ENCODE measurements around the gene MIOX. TPM values are rescaled to one million over a fixed set of nuclear protein-coding genes. Genes with fewer than 3 reads are reported as not detected.

The MIOX gene
- total RNA-seq, 4 donors from 2014 or later = not detected

DNA sequence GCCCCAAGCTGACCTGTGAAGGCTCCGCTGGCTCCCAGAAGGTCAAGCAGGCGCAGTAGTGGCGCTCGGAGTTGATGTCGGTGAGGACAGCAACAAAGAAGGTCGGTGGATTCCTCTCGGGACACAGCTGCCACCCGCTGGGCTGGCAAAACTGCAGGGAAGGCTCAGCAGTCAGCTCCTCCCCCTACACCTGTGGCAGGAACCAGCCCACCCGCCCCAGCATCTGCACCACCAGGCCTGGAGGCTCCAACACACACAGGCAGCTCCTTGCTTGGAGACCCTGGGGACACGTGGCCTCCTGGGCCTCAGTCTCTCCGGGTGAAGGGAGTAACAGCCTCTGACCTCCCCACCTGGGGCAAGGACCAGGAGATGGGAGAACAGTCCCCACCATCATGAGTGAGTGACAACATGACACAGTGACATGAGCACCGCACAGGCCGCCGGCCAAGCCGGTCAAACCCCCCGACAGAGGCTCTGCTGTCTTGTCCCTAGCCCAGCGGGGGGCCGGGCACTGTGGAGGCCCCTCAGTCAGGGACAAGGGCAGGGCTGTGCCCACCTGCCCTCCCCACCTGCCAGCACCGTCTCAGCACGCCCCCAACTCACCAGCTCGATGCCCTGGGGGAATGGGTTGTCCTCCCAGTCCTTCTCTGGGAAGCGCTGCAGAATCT lies 18.8 kb upstream of the MIOX start:
- Histone ChIP-seq H3K4me3 (no peak overlapping the region), H3K36me3 (no peaks in the 10 kb centered on the region), H3K27ac (no peak overlapping the region), H3K27me3 (no peaks in the 10 kb centered on the region), H3K4me1 (peaks cover 0 to 12% of the 10 kb centered on the region in 2 donors), H3K9me3 (no peaks in the 10 kb centered on the region)
- TF ChIP-seq, protein P1, sequence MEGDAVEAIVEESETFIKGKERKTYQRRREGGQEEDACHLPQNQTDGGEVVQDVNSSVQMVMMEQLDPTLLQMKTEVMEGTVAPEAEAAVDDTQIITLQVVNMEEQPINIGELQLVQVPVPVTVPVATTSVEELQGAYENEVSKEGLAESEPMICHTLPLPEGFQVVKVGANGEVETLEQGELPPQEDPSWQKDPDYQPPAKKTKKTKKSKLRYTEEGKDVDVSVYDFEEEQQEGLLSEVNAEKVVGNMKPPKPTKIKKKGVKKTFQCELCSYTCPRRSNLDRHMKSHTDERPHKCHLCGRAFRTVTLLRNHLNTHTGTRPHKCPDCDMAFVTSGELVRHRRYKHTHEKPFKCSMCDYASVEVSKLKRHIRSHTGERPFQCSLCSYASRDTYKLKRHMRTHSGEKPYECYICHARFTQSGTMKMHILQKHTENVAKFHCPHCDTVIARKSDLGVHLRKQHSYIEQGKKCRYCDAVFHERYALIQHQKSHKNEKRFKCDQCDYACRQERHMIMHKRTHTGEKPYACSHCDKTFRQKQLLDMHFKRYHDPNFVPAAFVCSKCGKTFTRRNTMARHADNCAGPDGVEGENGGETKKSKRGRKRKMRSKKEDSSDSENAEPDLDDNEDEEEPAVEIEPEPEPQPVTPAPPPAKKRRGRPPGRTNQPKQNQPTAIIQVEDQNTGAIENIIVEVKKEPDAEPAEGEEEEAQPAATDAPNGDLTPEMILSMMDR (IDR thresholded peaks at IDR 0.05) = no peak
- intact Hi-C loops (cut with DNase I; ENCODE audit: low total_unique reads) = no loop called here
- DNase-seq = no peak

DNA sequence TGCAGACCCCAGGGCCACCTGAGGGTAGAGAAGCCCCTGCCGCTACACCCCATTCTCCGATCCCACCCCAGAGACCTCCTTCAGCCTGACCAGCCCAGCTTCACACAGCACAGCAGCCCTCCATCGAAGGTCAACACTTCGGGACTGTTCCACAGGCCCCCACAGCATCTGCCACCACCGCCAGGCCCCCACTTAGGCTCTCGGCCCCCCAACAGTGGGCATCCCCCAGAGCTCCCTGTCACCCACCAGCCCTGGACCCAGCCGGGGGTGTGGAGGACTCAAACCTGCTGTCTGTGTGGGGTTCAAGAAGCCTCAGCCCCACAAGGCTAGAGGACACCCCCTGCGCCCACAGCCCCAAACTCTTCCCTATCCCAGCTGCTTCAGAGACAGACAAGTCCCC lies 18.0 kb upstream of the MIOX start:
- TF ChIP-seq, protein P1 (IDR thresholded peaks at IDR 0.05) = no peak
- TF ChIP-seq POLR2A (IDR thresholded peaks at IDR 0.05) = no peak
- intact Hi-C loops (cut with DNase I; ENCODE audit: low total_unique reads) = no loop called here
- no peak overlapping the region for H3K4me3 ChIP-seq
- no peak for DNase-seq
- no peak overlapping the region for H3K27ac ChIP-seq
- no peaks in the 10 kb centered on the region for H3K9me3 ChIP-seq
- H3K27me3 ChIP-seq = no peaks in the 10 kb centered on the region
- no peaks in the 10 kb centered on the region for H3K36me3 ChIP-seq
- H3K4me1 ChIP-seq = peaks cover 0 to 19% of the 10 kb centered on the region in 2 donors

DNA sequence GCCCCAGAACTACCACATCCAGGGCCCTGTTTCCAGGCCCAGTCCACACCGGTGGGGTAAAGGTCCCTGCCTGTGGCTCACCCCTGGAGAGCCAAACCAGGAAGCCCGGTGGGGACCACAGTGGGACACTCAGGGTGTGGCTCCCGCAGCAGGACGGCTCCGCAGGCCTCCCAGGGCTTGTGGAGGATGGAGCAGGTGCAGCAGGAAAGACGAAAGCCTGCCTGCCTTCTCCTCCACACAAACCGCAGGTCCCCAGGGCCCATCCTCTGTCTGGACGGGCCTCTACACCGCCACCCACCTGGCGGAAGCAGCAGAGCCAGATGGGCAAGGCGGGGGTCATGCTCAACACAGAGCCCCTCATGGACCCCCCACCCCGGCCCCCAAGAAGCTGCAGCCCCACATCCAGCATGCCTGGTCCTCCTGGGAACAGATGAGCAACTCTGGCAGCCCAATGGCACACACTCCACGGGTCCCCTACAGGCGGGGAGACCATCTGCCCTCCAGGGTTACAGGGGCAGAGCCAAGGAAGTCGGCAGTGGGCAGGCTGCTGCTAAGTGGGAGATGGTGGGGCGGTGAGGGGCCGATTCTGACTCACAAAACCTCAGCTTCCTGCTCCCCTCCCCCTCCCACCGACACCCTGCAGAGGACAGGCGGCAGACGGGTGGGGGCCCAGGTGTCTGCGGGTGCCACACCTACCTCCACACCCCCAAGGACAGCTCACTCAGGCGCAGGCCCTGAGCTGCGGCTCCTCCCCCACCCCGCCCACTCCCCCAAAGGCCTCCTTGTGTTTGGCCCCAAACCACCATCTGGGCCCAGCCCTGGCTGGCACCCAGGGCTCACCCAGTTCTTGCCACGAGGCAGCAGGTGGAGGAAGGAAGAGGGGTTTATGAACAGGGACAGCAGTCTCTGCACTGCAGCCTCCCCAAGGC lies 17.0 kb upstream of the MIOX start:
- H3K9me3 ChIP-seq = no peaks in the 10 kb centered on the region
- H3K4me3 ChIP-seq = no peak overlapping the region
- no peaks in the 10 kb centered on the region for H3K27me3 ChIP-seq
- intact Hi-C loops (cut with DNase I; ENCODE audit: low total_unique reads) = no loop called here
- peaks cover 0 to 22% of the 10 kb centered on the region in 2 donors for H3K4me1 ChIP-seq
- TF ChIP-seq POLR2A (IDR thresholded peaks at IDR 0.05) = no peak
- TF ChIP-seq, protein P1 (IDR thresholded peaks at IDR 0.05) = no peak
- H3K36me3 ChIP-seq = no peaks in the 10 kb centered on the region
- DNase-seq = no peak
- no peak overlapping the region for H3K27ac ChIP-seq

DNA sequence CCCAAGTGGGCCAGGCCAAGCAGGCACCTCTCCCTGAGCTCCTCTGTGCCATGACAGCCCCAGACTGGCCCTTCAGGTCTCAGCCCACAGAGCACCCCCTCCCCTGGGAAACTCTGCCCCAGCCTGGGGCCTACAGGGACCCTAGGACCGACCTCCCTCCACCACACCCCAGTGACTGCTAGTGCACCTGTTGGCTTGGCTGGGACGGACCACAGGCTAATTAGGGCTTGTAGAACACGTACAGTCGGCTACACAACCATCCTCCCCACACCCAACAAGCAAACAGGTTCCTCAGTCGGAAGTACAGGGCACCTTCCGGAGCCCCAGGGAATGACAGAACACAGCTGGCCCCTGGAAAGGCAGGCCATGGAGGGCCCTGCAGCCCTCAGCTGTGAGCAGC lies 16.2 kb upstream of the MIOX start:
- DNase-seq = no peak
- no peaks in the 10 kb centered on the region for H3K27me3 ChIP-seq
- no peak overlapping the region for H3K27ac ChIP-seq
- intact Hi-C loops (cut with DNase I; ENCODE audit: low total_unique reads) = no loop called here
- H3K36me3 ChIP-seq = no peaks in the 10 kb centered on the region
- no peak overlapping the region for H3K4me3 ChIP-seq
- TF ChIP-seq, protein P1 (IDR thresholded peaks at IDR 0.05) = no peak
- TF ChIP-seq POLR2A (IDR thresholded peaks at IDR 0.05) = no peak
- H3K9me3 ChIP-seq = no peaks in the 10 kb centered on the region
- peaks cover 0 to 25% of the 10 kb centered on the region in 2 donors for H3K4me1 ChIP-seq

All from uterus (tissue), 4 donors.